ENCODE data around the gene LRRC75A.

- TF ChIP-seq EZH2 (IDR thresholded peaks at IDR 0.05; ENCODE audit: borderline replicate concordance) (no peak), CTCF (IDR thresholded peaks at IDR 0.05; ENCODE audit: poor library complexity) (no peak)
Measured at GRCh38 chr17:16489431-16489830, 2.6 kb downstream of the LRRC75A start.
